Activated naive CD4-positive, alpha-beta T cell treated with anti-CD3 and anti-CD28 coated beads, Interleukin-2, amount 50 U/mL, for 16 hours (primary cell): ENCODE data around the gene NLK.
"Not testable (repeated sequence)": the region's sequence is repeated elsewhere in the genome, so short reads cannot be mapped to it uniquely, and the experiment has no call there.

ENCODE experiments used
- DNase-seq: peaks from one replicate; pipeline ENCODE4 v3.0.0-alpha.2; 2020

NLK gene

DNA sequence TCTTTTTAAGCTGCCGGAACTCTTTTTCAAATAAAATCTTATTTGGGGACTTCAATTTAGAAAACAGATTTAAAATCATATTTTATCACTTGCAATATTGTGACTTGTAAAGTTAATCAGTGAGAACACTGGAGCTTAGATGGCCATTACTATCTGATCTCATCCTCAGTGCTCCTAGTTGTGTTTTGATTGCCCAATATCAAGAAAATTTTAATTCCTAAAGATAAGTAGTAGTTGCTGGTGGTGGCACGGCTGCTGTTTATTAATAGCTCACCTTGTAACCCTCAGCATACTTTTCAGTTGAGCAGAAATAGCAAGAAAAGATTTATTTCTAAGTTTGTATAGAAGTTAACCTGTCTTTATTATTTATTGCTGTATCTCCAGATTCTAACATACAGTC is 124.0 kb downstream of the NLK start:
- no peak for DNase-seq

DNA sequence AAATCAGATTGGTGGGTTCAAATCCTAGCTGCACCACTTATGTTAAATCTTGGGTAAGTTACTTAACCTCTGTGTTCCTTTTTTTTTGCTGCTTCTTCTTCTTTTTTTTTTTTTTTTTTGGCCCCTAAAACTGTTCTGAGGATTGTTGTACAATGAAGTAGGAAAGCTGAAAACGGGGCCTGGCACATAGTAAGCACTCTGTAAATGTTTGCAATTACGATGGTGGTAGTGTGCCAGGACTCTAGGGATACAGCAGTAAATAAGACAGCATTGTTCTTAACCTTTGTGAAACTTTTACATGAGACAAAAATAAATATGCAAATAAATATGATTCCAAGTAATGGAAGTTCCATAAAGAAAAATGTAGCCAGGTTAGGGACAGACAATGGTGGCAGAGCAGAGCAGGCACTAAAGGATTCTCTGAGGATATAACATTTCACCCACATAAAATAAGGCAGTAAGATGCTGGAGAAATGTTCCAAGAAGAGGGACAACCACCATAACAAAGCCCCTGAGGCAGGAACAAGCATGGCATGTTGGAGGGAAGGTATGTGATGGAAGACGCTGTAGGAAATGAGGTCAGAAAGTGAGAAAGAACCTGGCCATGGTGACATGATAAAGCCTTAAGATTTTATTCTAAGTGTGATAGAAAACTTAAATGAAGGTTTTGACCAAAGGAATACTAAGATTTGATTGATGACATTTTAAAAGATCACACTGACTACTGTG is 127.3 kb downstream of the NLK start:
- DNase-seq, result no peak

DNA sequence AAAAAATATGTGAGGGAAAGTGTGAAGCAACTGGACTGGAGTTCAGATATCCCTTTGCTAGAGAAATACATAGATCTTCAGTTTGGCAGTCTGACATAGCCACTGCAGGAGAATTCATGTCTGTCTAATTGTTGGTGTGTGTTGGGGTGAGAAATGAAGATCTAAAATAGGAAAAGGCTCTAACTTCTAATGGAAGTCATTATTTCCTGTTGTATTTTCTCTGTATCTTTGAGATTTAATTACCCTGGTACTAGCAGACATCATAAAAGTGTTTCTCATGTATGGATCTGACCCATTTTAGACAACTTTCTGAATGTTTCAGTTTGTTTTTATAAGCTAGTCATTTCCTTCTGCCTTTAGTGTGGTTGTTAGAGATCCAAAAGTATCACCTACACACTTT is 128.3 kb downstream of the NLK start:
- no peak for DNase-seq

- no peak for DNase-seq
These were observed 130.6 kb downstream of the NLK start for GRCh38 chr17:28173031-28173561.

DNA sequence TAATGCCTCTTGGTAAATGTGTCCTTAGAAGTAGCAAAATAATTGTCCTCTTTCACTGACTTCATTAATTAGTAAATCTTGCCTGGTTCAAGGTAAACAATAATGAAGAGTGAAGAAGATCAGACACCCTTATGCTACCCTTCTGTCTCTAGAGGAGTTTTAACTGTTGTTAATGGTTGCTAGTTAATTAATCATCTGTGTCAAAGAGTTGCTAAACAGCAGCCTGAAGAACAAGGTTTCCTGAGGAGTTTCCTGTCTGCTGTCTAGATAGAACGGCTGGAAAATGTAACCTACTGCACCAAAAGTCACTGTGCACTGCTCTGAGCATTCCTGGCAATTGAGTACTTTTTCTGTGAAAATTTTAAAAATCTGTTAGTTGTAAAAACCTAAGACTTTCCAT is 131.3 kb downstream of the NLK start:
- DNase-seq, result no peak

- peak; percentile 25 for DNase-seq
These were observed 132.0 kb downstream of the NLK start for GRCh38 chr17:28174352-28175046.

GRCh38 chr17:28177351-28177750 is 134.9 kb downstream of the NLK start:
- DNase-seq, result no peak

DNA sequence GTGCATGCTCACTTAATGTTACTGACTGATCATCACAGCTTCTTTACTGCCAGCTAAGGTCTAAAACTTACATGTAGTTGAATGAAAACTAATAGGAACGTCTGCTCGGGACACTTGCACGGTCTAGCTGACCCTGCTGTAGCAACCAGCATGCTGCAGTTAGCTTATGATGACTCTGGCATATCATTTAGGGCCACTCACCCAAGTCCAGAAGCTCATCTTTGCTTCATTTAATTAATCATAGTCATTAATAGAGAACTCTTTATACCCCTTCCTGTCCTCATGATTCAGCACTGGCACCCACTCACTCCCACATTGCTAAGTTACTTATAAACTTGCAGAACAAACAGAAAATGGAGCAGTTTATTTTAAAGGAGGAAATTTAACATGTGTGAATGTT is 136.3 kb downstream of the NLK start:
- no peak for DNase-seq

- DNase-seq, result no peak
These were observed 138.0 kb downstream of the NLK start for GRCh38 chr17:28180449-28180848.

- DNase-seq, result no peak
These were observed 139.1 kb downstream of the NLK start for GRCh38 chr17:28181568-28181967.

DNA sequence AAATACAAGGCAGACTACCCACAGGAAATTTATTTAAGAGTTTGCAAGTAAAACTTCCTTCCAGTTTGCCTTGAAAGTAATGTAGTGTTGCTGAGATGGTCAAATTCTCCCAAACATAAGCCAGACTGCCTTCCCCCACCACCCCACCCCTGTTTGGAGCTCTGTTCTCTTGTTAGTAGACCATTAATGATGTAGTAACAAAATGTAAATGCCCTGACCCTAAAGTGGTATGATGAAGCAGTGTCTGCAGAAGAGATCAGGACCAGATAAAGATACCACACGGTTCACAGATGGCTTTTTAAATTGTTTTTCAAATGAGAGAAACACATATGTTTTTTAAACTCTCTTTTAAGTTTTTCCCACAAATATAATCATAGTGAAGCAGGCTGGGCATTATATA is 140.1 kb downstream of the NLK start:
- DNase-seq, result no peak

GRCh38 chr17:28185658-28186057 is 143.2 kb downstream of the NLK start:
- DNase-seq, result no peak

- not testable (repeated sequence) for DNase-seq
These were observed 144.0 kb downstream of the NLK start for GRCh38 chr17:28186472-28186871.

DNA sequence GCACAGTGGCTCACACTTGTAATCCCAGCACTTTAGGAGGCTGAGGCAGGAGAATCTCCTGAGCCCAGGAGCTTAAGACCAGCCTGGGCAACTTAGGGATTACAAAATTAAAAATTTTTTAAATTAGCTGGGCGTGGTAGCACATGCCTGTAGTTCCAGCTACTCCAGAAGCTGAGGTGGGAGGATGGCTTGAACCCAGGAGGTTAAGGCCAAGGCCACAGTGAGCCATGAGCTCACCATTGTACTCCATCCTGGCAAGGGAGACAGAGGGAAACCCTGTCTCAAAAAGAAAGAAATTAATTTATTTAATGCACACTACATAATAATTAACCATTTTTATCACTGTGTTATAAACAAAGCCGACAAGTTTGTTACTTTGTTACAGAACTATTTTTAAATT is 145.5 kb downstream of the NLK start:
- no peak for DNase-seq

- DNase-seq, result no peak
These were observed 146.4 kb downstream of the NLK start for GRCh38 chr17:28188841-28189263.

DNA sequence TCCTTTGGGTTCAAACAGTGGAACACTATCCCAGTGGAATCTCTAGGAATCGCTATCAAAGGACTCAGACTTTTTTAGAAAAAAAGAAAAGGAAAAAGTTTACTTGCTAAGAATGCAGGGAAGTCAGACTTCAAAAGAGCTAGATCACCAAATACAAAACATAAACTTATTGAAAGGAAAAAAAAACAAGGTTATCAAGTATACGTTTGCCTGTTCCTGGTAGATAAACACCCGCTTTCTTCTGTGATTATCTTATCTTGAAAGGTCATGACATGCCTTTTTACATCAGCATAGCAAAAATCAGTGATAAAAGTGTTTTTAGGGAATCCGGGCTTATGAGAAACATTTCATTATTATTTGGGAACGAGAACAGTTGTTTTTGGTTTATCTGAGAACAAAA is 147.2 kb downstream of the NLK start:
- no peak for DNase-seq

DNA sequence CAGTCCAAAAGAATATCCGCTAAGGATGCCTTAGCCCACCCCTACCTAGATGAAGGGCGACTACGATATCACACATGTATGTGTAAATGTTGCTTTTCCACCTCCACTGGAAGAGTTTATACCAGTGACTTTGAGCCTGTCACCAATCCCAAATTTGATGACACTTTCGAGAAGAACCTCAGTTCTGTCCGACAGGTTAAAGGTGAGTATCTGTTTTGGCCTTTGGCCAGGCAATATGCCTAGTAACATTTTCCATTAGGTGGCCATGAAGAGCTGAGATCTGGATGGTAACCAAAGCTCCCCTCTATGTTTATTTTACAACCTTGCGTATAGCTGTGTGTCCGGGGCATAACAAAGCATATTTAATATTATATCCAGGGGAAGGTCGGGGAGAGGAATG is 148.5 kb downstream of the NLK start:
- DNase-seq, result no peak

DNA sequence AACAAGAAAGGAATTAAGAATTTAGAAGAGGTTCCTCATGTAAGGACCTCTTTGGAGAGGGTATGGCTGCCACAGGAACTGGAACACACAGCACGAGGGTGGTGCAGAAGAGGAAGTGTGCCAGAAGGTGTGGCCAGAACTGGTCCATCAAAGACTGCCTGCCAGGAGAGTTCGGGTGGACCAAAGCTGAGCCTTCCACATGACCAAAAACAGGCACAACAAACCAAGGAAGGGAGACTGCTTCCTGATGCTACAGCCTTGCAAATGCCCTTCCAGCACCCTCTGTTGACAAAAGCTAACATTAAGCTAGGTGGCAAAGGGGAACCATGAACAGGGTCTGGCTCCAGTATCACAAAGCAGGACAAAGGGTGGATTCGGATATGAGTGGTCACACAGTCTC is 150.8 kb downstream of the NLK start:
- DNase-seq, result no peak

GRCh38 chr17:28194382-28194781 is 151.9 kb downstream of the NLK start:
- no peak for DNase-seq

GRCh38 chr17:28196636-28197035 is 154.2 kb downstream of the NLK start:
- DNase-seq, result no peak

DNA sequence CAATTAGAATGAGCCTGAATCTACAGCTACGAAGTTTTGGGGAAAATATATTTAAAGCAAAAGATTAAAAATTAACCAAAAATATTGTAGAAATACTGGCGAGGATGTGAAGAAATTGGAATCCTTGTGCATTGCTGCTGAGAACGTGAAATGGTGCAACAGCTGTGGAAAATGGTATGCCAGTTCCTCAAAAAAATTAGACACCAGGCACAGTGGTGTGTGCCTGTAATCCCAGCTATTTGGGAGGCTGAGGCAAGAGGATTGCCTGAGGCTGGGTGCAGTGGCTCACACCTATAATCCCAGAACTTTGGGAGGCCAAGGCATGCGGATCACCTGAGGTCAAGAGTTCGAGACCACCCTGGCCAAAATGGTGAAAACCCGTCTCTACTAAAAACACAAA is 156.6 kb downstream of the NLK start:
- DNase-seq, result no peak

DNA sequence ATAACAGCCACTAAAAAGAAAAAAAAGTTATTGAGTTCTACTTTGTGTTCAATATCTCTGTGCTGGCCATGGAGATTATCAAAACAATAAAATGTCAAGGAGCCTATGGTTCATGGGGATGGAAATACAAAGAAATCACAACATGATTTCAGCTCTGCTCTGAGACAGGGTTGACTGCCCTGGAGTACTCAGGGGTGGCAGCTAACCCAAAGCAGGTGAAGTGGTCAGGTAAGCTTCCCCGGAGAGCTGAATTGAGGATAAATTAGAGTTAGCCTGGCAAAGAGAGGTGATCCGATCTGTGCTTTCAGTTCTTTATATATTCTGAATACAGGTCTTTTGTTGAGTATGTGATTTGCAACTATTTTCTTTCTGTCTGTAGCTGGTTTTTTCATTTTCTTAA is 157.3 kb downstream of the NLK start:
- no peak for DNase-seq

DNA sequence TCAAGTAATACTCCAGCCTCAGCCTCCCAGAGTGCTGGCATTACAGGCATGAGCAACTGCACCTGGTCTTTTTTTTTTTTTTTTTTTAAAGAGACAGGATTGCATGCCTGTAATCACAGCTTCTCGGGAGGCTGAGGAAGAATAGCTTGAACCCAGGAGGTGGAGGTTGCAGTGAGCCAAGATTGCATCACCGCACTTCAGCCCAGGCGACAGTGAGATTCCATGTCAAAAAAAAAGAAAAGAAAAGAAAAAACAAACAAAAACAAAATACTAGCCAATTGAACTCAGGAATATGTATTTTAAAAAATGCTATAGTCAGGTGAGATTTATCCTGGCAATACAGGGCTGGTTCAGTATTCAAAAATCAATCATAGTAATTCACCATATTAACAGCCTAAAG is 158.8 kb downstream of the NLK start:
- no peak for DNase-seq

GRCh38 chr17:28204244-28204643 is 161.8 kb downstream of the NLK start:
- DNase-seq, result no peak

DNA sequence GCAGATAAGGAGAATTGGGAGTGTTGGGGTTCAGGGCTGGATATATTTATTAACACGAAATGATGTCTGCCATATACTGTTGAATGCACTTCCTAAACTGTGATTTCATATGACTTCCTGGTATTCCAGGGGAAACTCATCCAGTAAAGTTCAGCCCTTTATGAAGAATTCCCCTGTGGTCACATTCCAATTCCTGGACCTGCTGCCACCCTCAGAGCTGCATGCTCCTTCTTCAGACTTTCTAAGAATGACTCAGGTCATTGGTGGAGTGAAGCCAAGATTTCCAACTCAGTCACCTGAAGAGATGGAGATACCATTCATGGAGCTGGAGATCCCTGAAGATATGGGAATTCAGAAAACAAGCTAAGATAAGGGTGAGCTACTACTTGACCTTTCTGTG is 162.3 kb downstream of the NLK start:
- DNase-seq, result no peak
